ENCODE measurements around the gene FAM50B.

FAM50B gene

GRCh38 chr6:3848925-3849605 is at the start of gene FAM50B:
TSS of gene FAM50B (plus strand) at chr6:3849373. CDS start at chr6:3849812, 439 bp downstream.
- in situ Hi-C loops (cut with MboI; ENCODE audit: low sequenced_read_pairs): no loop called here

- in situ Hi-C loops (cut with MboI; ENCODE audit: low sequenced_read_pairs): no loop called here
These were observed 49.5 kb upstream of the FAM50B start for GRCh38 chr6:3799719-3800118.

DNA sequence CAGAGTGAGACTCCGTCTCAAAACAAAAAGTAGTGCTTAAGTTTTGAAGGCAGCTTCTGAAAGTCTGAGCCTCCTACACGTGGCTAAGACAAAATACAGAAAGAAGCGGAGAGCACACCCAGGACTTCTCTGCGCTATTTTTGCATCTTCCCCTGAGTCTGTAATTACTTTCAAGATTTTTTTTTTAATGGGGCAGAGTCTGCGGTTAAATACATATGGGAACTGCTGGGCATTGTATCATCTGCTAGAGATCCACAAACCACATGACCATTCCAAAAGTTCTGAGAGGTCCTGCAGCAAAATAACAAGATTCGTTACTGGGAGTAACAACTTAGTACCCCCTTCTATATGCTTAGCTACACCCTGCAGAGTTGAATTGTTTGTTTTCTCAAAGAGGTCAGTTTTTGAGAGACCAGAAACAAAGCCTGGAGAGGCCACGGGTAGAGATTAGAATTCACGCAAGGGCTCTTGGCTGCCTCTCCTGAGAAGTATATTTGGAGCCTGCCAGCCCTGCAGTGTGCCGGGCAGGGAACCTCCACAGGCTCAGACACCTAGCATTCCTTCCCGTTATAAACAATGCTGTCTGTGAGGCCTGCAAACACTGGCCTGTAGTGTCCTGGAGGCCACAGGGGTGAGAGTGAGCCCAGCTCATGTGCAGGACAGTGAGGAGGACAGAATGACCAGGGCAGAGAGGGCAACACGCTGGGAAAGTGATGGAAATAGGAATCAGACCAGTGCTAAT is 48.2 kb upstream of the FAM50B start:
- in situ Hi-C loops (cut with MboI; ENCODE audit: low sequenced_read_pairs): no loop called here

DNA sequence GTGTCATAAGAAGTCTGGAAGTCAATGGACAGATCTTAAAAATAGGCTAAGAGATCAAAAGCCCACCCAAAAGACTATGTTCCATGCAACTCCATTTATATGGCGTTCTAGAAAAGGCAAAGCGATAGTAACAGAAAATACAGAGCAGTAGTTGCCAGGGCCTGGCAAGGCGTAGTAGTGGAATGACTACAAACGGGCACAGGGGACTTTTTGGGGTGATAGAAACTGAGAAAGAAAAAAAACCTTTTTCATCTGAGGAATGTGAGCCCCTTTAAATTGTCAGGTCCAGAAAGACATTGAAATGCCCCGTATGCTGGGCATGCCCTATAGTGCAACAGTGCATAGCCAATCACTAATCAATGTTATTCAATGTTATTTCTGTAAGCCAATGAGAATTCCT is 47.2 kb upstream of the FAM50B start:
- in situ Hi-C loops (cut with MboI; ENCODE audit: low sequenced_read_pairs): no loop called here

- in situ Hi-C loops (cut with MboI; ENCODE audit: low sequenced_read_pairs): no loop called here
These were observed 45.3 kb upstream of the FAM50B start for GRCh38 chr6:3803627-3804468.

DNA sequence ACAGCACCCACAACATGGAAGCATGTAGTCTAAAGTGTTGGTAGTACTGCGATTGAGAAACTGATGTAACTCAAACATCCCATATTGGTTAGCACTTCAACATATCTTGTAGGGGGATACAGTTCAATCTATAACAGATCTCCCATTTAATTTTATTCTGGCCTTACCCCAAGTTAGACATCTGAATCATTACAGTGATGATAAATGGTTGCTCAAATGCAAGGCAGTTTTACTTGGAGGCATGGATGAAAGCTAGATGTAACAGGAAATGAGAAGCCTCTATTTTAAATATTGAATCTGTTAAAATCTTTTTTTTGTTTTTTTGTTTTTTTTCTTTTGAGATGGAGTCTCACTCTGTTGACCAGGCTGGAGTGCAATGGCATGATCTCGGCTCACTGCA is 44.2 kb upstream of the FAM50B start:
- in situ Hi-C loops (cut with MboI; ENCODE audit: low sequenced_read_pairs): no loop called here

DNA sequence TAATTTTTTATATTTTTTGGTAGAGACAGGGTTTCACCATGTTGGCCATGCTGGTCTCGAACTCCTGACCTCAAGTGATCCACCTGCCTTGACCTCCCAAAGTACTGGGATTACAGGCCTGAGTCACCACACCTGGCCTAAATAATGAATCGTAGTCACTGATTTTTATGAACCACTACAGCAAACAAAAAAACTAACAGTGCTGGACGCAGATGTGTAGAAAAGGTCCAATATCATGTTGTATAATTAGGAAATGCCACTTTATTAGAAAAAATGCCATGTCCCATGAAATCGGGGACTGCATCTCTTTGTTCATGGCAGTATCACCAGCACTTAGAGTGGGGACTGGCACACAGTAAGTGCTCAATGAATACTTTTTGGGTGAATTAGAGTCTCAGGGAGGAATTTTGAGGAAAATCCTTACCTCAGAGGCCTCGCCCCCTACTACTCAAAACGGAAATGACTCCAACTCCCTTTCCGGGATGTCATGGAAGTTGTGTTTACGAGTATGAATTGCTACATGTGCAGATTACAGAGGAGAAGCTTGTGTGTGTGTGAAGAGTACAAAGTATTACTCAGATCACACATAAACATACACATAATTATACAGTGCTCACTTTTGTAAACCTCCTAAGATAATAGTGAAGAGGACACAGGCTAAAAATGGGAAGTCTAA is 43.6 kb upstream of the FAM50B start:
- in situ Hi-C loops (cut with MboI; ENCODE audit: low sequenced_read_pairs): no loop called here

DNA sequence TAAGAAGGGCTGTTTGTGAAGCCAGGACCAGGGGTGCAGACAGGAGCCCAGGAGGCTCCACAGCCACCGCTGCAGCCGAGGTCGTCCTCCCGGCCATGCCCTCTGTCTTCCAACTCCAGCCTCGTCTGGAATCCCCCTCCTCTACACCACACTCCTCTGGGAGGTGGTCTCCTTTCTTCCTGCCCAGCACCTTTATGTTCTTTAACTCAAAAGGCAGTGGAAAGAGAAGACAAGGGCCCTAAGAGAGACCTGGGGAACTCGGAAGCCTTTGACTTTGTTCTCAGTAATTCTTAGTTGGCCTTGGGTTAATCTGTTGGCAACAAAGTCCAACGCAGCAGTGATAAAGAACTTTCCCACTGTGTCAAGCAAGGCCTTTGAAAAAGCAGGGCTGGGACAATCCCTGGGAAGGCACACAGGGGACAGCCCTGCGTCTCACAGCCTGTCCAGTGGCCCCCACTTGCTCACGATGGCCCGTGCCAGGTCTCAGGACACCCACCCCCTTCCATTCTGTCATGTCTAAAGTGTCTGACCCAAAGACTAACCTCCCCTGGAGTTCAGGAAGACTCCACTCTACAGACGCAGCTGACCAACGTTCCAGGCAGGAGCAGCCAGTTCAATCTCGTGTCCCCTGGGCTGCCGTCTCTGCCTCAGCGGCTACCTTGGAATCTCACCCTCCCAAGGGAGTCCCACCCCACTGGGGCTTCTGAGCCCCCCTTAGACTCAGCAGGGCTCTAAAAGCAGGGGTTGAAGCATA is 42.8 kb upstream of the FAM50B start:
- in situ Hi-C loops (cut with MboI; ENCODE audit: low sequenced_read_pairs): no loop called here

- in situ Hi-C loops (cut with MboI; ENCODE audit: low sequenced_read_pairs): no loop called here
These were observed 41.0 kb upstream of the FAM50B start for GRCh38 chr6:3808199-3808598.

DNA sequence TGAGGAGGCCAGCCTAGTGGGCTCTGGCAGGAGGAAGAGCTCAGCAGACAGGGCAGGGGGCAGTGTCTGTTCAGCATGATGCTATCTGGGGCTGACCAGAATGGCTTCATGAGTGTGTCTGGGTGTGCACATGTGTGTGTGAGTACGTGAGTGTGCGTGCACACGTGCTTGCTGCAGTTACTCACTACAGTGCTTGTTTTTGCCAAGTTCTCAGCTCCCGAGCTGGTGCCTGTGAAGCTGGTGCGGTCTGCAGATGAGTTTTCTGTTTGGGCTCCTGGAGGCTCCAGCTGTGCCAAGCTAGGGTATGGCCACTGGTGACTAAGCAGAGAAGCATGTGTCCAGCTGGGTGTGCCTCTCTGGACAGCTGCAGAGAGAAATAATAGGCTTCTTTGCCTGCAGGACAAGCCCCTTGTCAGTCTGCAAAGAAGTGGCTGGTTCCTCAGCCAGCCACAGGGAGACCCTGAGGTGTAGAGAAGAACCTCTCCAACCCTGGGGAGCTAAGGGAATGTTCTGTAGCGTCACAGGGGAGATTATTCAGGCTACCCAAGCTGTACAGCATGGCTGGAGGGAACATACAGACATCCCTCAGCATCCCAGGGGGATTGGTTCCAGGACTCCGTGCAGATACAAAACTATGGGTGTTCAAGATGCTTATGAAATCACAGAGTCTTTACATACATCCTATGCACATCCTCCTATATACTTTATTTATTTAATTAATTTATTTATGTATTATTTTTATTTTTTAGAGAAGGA is 40.2 kb upstream of the FAM50B start:
- in situ Hi-C loops (cut with MboI; ENCODE audit: low sequenced_read_pairs): no loop called here

DNA sequence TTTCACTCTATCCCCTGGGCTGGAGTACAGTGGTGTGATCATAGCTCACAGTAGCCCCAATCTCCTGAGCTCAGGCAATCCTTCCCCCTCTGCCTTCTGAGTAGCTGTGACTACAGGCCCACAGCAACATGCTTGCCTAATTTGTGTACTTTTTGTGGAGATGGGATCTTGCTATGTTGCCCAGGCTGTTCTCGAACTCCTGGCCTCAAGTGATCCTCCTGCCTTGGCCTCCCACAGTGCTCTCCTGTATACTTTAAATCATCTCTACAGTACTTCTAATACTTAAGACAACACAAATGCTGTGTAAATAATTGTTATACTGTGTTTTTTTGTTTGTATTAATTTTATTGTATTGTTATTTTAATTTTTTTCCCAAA is 39.7 kb upstream of the FAM50B start:
- in situ Hi-C loops (cut with MboI; ENCODE audit: low sequenced_read_pairs): no loop called here

DNA sequence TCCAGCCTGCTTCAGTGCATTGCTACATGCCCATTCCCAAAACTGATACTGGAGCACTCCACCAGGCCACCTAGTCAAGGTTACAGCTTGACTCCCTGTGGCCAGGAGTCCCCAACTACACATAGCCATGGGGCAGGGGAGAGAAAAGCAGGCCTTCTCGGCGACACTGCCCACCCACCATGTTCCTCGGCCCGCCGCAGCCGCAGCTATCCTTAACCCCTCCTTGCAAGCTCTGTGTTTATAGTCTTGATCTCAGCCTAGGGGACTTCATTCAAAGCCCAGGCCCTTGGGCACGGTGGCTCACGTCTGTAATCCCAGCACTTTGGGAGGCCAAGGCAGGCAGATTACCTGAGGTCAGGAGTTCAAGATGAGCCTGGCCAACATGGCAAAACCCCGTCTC is 39.2 kb upstream of the FAM50B start:
- in situ Hi-C loops (cut with MboI; ENCODE audit: low sequenced_read_pairs): no loop called here

DNA sequence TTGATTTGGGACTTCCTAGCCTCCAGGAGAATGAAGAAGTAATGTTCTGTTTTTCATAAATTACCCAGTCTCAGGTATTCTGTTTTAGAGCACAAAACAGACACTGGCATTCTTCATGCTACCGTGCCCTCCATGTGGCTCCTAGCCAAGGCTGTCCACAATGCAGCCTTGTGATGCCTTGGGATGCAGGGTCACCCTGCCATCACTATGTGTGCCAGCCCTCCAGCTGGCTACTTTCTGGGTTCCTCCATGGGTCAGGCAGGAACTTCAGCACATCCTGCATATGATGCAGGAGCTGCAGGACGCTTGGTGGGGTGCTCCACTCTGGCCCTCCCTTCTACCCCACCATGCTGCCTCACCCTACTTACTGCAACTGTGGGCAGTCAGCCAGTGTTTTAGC is 38.0 kb upstream of the FAM50B start:
- in situ Hi-C loops (cut with MboI; ENCODE audit: low sequenced_read_pairs): no loop called here

DNA sequence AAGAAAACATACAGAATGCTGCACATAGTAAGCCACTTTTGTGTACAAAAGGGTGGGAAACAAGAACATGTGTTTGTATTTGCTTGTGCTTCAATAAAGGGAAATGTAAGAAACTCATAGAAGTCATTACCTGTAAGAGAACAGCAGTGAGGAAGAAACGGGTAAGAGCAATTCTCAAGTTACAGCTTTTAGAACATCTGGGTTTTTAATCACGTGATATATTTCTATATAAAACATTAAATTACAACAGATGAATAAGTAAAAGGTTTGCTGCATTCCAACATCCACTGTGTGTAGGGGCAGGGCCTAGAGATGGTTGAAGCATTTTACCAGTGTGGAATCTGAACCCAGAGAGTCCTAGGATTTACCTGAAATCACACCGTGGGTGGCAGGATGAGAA is 36.6 kb upstream of the FAM50B start:
- in situ Hi-C loops (cut with MboI; ENCODE audit: low sequenced_read_pairs): no loop called here

- in situ Hi-C loops (cut with MboI; ENCODE audit: low sequenced_read_pairs): no loop called here
These were observed 35.9 kb upstream of the FAM50B start for GRCh38 chr6:3813150-3813780.

DNA sequence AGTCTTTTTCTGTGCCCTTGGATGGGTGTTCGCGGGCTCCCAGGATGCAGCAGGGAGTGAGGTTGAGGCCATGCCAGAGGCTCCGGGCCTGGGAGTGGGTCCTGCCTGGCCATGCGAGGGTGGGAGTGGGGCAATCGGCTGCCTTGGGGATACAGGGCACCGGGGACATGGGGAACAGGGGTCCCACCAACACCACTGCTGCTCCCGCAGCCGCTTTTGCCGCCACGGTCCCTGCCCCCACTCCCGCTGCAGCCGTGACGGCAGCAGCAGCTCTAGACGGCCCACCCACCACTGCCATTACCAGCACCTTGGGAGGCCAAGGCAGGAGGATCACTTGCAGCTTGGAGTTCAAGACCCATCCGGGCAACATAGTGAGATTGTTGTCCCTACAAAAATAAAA is 35.3 kb upstream of the FAM50B start:
- in situ Hi-C loops (cut with MboI; ENCODE audit: low sequenced_read_pairs): no loop called here

DNA sequence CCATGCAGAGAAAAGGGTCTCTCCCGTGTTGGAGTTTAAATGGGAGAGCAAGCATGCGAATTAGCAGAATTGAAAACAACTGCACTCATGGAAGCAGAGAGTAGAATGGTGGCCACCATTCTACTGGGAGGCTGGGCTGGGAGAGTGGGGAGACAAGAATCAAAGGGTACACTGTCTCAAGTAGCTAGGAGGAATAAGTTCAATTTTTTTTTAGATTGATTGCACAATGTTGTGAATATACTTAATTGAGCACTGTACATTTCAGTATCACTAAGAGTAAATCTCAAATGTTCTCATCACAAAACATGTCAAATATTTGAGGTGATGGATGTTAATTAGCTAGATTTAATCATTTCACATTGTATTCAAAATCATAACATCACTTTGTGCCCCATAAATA is 34.6 kb upstream of the FAM50B start:
- in situ Hi-C loops (cut with MboI; ENCODE audit: low sequenced_read_pairs): no loop called here

DNA sequence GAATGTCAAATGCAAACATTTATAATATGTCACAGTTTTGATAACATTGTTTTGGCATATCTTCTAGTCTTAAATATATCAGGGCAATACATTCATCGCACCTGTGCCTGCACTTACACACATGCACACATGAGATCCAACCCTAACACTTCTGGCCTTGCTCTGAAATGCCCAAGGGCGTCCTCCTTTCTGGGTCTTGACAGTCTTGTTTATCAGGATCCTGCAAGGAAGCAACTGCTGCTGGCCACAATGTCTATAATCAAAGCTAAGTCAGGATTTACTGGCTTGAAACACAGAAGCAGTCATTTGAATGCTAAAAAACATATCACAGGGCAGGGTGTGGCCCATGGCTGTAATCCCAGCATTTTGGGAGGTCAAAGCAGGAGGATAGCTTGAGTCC is 32.9 kb upstream of the FAM50B start:
- in situ Hi-C loops (cut with MboI; ENCODE audit: low sequenced_read_pairs): no loop called here

Measured in HL-60/S4 treated with phorbol 12-myristate 13-acetate at 8.2 ng/mL for 4 days and 3 days (cell line).